GM18511 (cell line): ENCODE measurements around the gene NTM.
A peak's percentile ranks its signal among the peaks of the same experiment; 100 is the strongest.

Experiments
- ATAC-seq: cut with Tn5 transposase; IDR thresholded peaks from one replicate; pipeline ENCODE4 v1.9.1; 2021; ENCODE audit warnings: mild to moderate bottlenecking, moderate library complexity; ENCODE audit not compliant: unreplicated experiment

Gene NTM

DNA sequence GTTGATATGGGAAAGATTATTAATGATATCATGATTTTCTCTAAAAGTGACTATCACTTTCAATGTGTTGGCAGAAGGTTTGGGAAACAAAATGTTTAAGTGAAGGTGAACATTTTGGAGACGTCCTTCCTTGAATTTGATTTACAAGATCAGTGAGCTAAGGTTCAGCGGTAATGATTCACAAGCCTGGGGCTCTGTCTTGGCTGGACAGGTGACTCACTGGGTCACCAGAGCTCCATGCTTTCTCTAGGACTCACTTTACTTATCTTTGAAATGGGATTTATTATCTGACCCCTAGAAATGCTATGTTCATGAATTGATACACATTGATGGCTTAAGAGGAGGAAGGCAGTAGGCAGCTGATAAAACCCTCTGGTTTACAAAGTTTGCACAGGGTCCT, 437.5 kb downstream of the NTM start:
- ATAC-seq, result no peak

GRCh38 chr11:131808470-131808869, 438.1 kb downstream of the NTM start:
- ATAC-seq, result no peak

DNA sequence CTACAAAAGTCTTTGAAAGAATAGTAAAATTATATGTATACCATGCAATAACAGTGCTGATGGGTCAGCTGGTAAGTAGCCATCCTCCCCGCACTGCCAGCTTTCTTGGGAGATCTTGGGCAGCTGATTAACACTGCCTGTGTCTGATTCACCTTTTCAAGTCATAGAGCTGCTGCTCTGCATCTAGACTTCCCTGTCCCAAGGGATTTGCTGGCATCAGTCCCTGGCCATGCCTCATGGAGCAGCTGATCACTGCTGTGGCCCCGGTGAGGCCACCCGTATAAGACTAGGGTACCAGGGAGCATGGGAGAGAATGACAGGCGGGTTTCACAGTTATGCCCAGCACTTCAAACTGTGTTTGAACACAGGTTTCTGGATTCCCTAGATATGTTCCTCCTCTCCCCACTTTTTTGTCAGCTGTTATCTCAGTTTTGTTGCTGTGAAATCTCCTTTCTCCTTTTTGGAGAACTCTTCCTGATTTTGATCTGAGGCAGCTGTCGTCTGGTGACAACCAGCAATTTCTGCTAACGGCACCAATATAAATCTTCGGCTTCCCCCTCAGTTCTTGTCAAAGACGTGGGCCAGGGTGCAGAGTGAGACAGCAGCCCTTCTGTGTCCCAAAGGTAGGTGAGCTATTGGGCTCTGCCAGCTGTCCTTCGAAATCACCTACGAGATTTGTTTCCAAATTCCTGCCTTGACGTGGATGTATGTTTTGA, 438.9 kb downstream of the NTM start:
- ATAC-seq, result no peak

GRCh38 chr11:131810541-131810940, 440.1 kb downstream of the NTM start:
- no peak for ATAC-seq

DNA sequence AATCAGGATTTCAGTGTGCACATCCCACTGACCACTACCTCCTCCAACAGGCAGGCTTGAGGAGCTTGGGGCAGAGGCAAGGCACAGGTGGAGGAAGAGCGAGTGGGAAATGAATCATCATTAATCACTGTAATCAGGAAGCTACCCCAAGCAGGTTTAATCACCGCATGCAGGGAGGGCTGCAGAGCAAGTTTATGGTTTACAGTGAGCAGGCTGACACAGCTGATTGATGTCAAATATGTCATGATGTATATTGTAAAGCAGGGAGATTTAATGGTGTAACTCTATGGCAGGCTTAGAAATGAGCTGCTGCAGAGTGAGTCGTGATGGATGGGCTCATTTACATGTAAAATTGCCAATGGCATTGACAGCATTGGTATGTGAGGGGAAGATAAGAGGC, 441.0 kb downstream of the NTM start:
- ATAC-seq, result no peak

DNA sequence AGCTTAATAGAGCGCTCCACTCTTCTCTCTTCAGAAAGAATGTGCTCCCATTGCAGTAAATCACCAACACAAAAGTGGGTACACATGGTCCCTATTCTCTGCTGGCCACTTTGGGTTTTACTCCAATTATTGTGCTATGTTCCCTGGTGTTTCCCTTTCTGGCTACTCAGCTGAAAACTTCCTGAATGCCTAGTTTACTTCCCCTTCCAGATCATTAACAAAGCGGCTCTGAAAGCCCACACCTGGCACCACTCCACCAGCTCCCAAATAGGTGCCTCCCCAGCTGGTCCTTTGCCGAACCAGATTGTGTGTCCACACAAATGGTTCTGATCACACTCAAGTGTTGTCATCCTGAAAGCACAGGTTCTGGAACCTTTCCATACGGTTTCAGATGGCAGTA, 443.7 kb downstream of the NTM start:
- no peak for ATAC-seq

- ATAC-seq, result no peak
These were observed 445.2 kb downstream of the NTM start for GRCh38 chr11:131815590-131815989.

DNA sequence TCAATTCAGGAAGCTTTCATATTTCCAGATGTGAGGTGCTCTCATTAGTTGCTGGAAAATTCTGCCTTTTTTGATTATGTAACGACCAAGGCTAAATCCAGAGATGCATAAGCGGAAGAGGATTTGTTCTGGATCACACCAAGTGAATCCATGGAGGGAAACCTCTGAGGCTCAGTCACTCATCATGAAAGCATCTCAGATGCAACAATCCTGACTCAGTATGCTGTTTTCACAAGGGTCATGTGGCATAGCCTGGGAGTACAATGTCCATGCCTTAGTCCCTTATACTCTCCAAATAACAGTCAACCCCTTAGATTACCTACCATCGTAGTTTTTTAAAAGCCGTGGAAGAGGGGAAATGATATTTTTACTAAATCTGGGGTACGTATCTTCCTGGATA, 445.6 kb downstream of the NTM start:
- no peak for ATAC-seq

GRCh38 chr11:131817687-131818188, 447.3 kb downstream of the NTM start:
- ATAC-seq, result no peak

GRCh38 chr11:131819865-131820264, 449.4 kb downstream of the NTM start:
- no peak for ATAC-seq

- no peak for ATAC-seq
These were observed 452.1 kb downstream of the NTM start for GRCh38 chr11:131822506-131822905.

DNA sequence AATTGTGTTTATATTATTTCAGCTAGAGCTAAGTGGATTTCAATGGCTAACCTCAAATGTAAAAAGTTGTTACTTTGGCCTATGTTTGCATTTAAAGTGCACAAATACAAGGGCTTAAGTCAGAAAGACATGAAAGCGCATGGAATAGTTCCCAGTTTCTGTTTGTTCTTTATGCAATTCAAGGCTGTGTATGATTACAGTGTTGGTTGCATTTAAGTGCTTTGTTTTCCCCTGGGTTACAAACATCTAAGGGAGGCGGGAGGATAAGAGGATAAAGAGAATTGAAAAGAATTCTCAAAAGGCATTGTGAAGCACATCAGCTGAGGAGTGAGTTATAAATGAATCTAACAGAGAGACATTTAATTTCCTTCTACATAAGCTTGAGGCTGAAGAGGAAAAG, 453.4 kb downstream of the NTM start:
- no peak for ATAC-seq

DNA sequence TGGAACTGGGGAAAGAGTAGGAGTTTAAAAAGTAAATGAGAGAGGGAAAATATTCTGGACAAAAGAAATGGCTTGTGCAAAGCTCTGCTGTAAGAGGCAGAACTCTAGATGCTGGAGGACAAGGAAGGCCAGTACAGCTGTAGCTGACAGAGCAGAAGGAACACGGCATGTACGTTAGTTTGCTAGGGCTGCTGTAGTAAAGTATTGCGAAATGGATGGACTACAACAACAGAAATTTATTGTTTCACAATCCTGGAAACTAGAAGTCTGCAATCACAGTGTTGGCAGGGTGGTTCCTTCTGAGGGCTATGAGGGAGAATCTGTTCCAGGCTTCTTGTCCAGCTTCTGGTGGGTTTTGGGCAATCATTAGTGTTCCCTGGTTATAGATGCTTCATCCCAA, 454.4 kb downstream of the NTM start:
- ATAC-seq, result no peak

GRCh38 chr11:131827430-131827829, 457.0 kb downstream of the NTM start:
- ATAC-seq, result no peak

DNA sequence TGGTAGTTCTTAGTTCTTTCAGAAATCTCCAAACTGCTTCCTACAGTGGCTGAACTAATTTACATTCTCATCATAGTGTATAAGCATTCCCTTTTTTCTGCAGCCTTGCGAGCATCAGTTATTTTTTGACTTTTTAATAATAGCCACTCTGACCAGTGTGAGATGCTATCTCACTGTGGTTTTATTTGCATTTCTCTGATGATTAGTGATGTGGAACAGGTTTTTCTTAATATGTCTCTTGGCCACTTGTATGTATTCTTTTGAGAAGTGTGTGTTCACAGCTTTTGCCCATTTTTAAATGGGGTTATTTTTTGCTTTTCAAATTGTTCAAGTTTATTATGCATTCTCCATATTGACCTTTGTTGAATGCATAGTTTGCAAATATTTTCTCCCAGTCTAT, 459.3 kb downstream of the NTM start:
- peak; percentile 77 for ATAC-seq

- ATAC-seq, result no peak
These were observed 461.7 kb downstream of the NTM start for GRCh38 chr11:131832079-131832478.

- ATAC-seq, result no peak
These were observed 463.0 kb downstream of the NTM start for GRCh38 chr11:131833366-131833765.

DNA sequence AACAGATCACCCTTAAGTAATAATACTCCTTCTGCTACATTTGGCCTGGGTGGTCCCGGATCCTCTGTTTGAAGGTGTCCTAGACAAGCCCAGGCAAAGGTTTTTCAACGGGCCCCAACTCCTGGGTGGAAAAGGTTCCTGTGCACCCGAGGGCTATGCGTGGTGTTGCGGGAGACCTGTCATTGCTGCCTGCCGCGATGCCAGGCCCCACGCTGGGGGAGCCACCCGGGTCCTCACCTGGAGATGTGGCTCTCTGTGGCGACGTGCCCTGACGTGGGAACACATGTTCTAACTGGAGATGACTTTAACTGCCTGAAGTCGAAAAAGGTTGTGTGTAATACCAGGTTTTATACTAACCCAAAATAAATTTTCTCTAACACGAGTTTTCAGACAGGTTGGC, 467.1 kb downstream of the NTM start:
- no peak for ATAC-seq

- no peak for ATAC-seq
These were observed 467.6 kb downstream of the NTM start for GRCh38 chr11:131838016-131838415.

DNA sequence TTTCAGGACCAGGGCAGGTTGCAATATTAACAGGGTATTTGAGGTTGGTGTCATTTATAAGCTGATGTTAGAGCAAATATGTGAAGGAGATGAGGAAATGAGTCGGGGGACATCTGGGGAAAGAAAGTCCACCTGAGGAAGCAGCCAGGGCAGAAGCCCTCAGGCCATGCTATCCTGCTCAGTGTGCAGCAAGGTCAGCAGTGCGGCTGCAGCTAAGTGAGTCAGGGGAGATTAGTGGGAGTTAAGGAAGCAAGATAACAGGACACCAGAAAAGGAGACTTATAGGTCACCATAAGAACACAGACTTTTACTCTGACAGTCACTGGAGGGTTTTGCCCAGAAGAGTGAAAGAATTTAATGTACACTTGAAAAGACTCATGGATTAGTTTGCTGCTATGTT, 468.9 kb downstream of the NTM start:
- ATAC-seq, result no peak

DNA sequence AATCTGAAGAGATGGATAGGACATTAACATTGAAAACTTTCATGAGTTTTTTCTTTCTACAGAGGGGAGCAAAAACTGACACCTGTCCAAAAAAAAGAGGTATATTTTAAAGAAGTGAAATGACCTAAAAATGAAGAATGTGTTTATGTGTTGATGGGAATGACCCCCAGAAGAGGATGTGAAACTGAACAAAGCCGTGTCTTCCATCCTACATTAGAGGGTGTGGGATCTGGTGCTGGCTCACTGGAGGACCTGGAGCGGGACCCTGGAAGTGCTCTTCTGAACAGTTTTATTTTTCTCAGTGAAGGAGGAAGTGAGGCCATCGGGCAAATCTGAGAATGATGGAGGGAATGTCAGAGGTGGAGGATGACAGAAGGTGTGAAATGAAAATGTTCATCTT, 470.1 kb downstream of the NTM start:
- ATAC-seq, result no peak

- no peak for ATAC-seq
These were observed 470.6 kb downstream of the NTM start for GRCh38 chr11:131841028-131841427.
